ENCODE results near the gene ISG20.

GRCh38 chr15:88686166-88686565 is 47.4 kb downstream of the ISG20 start:
- TF ChIP-seq EP300 (IDR thresholded peaks at IDR 0.05; ENCODE audit: borderline replicate concordance) = no peak
- no peak for TF ChIP-seq CREB1 (IDR thresholded peaks at IDR 0.05; ENCODE audit: low read depth)
- no peak for TF ChIP-seq YY1 (IDR thresholded peaks at IDR 0.05; ENCODE audit: low read depth)
- no peak for TF ChIP-seq TEAD4 (IDR thresholded peaks at IDR 0.05)
- no peak for TF ChIP-seq CEBPB (IDR thresholded peaks at IDR 0.05)
- no peak for TF ChIP-seq USF1 (IDR thresholded peaks at IDR 0.05)
- TF ChIP-seq, protein P1, sequence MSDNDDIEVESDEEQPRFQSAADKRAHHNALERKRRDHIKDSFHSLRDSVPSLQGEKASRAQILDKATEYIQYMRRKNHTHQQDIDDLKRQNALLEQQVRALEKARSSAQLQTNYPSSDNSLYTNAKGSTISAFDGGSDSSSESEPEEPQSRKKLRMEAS (IDR thresholded peaks at IDR 0.05) = no peak
- TF ChIP-seq REST (IDR thresholded peaks at IDR 0.05; ENCODE audit: low read depth) = no peak
- TF ChIP-seq TAF1 (IDR thresholded peaks at IDR 0.05; ENCODE audit: low read depth) = no peak
- TF ChIP-seq RAD21 (IDR thresholded peaks at IDR 0.05; ENCODE audit: low read depth) = no peak
- no peak for TF ChIP-seq TCF12 (IDR thresholded peaks at IDR 0.05; ENCODE audit: low read depth)
- no peak for TF ChIP-seq ZBTB7A (IDR thresholded peaks at IDR 0.05; ENCODE audit: low read depth)
- TF ChIP-seq FOXM1 (IDR thresholded peaks at IDR 0.05; ENCODE audit: borderline replicate concordance, low read depth) = no peak

Measured in Ishikawa (cell line).